NB4 (cell line): ENCODE data around the gene CRB1.

Experiments used
- DNase-seq: peaks from one replicate; pipeline ENCODE4 v3.0.0; 2010; ENCODE audit warnings: low read depth
- H3K4me3 ChIP-seq: one replicate; pipeline ENCODE4 v1.5.1; 2011; ENCODE audit warnings: mild to moderate bottlenecking, low read depth, low read length, moderate library complexity
- CTCF ChIP-seq: IDR thresholded peaks from one replicate; pipeline ENCODE4 v1.5.1; 2012; ENCODE audit warnings: low read depth, low read length
- MAX ChIP-seq: IDR thresholded peaks from 2 replicates; pipeline ENCODE4 v1.6.1; 2011; ENCODE audit warnings: low read depth, low read length
- MYC ChIP-seq: IDR thresholded peaks from 2 replicates; pipeline ENCODE4 v1.6.1; 2011; ENCODE audit warnings: low read depth, low read length
- POLR2A ChIP-seq: IDR thresholded peaks from 2 replicates; pipeline ENCODE4 v1.6.1; 2011; ENCODE audit warnings: mild to moderate bottlenecking; ENCODE audit not compliant: insufficient read length; ENCODE audit errors: extremely low read depth

Gene CRB1

GRCh38 chr1:197307551-197307950 is 39.5 kb downstream of the CRB1 start:
- no peak for DNase-seq

GRCh38 chr1:197311081-197311480 is 43.0 kb downstream of the CRB1 start:
- H3K4me3 ChIP-seq, result no peak overlapping the region
- no peak for DNase-seq
- TF ChIP-seq CTCF (no peak), POLR2A (no peak), MYC (no peak), MAX (no peak)

More at GRCh38 chr1:197307551-197307950, 39.5 kb downstream of the CRB1 start:
- H3K4me3 ChIP-seq, result no peak overlapping the region
- TF ChIP-seq MYC, result no peak
- no peak for TF ChIP-seq CTCF
- TF ChIP-seq MAX, result no peak
- TF ChIP-seq POLR2A, result no peak

GRCh38 chr1:197312163-197312562 is 44.1 kb downstream of the CRB1 start:
- no peak overlapping the region for H3K4me3 ChIP-seq
- DNase-seq, result no peak
- no peak for TF ChIP-seq CTCF
- no peak for TF ChIP-seq POLR2A
- no peak for TF ChIP-seq MAX
- no peak for TF ChIP-seq MYC

GRCh38 chr1:197313713-197314112 is 45.7 kb downstream of the CRB1 start:
- TF ChIP-seq MYC, result no peak
- no peak for TF ChIP-seq CTCF
- TF ChIP-seq POLR2A, result no peak
- TF ChIP-seq MAX, result no peak
- DNase-seq, result no peak
- H3K4me3 ChIP-seq, result no peak overlapping the region

- no peak for DNase-seq
- H3K4me3 ChIP-seq, result no peak overlapping the region
- TF ChIP-seq MAX, result no peak
- no peak for TF ChIP-seq MYC
- no peak for TF ChIP-seq POLR2A
- no peak for TF ChIP-seq CTCF
Observed at GRCh38 chr1:197314682-197315081, 46.6 kb downstream of the CRB1 start.

GRCh38 chr1:197319631-197320030 is 51.6 kb downstream of the CRB1 start:
- TF ChIP-seq POLR2A, result no peak
- TF ChIP-seq CTCF, result no peak
- no peak for TF ChIP-seq MAX
- no peak for TF ChIP-seq MYC
- DNase-seq, result no peak

More at GRCh38 chr1:197319631-197320030, 51.6 kb downstream of the CRB1 start:
- no peak overlapping the region for H3K4me3 ChIP-seq
